ENCODE results near the gene RPS6KC1.

DNA sequence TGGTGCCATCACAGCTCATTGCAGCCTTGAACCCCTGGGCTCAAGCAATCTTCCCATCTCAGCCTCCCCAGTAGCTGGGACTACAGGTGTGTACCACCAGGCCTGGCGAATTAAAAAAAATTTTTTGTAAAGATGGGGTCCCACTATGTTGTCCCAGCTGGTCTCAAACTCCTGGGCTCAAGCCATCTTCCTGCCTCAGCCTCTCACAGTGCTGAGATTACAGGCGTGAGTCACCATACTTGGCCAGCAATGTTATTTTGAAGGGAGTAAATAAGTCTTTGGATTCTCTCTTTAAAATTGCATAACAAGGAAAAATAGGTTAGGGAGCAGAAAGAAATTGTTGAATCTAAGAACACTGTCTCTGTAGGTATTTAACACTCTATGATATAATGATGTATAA lies 111.3 kb downstream of the RPS6KC1 start:
- TF ChIP-seq CTCF (IDR thresholded peaks at IDR 0.05) (no peak), POLR2AphosphoS5 (IDR thresholded peaks at IDR 0.05) (no peak), POLR2A (IDR thresholded peaks at IDR 0.05) (no peak)

Measured in sigmoid colon (tissue), 4 donors.